B cell (primary cell): ENCODE results near the gene CLCN5. TPM values are rescaled to one million over a fixed set of nuclear protein-coding genes. Genes with fewer than 3 reads are reported as not detected.

ENCODE experiments used
- ATAC-seq: fragments of 200-7000 bp; cut with Tn5 transposase; one replicate; pipeline ENCODE4 v1.10.0; 2021; ENCODE audit warnings: low read depth, mild to moderate bottlenecking, moderate number of reproducible peaks, moderate library complexity
- CTCF ChIA-PET: fragments of 350-600 bp; sonication (Branson Sonifier 250); formaldehyde crosslinking; loops from one replicate; lab custom pipeline; 2021; ENCODE audit warnings: antibody characterized with exemption, inconsistent platforms; lab: Charles Lee
- POLR2A ChIA-PET: fragments of 350-600 bp; sonication (Branson Sonifier 250); formaldehyde crosslinking; loops from one replicate; lab custom pipeline; 2021; ENCODE audit warnings: antibody characterized with exemption; lab: Charles Lee
- DNase-seq: peaks from one replicate; pipeline ENCODE4 v3.0.0; 2013
- H2AFZ ChIP-seq: 2 replicates; pipeline ENCODE4 v1.6.1; 2012; ENCODE audit warnings: mild to moderate bottlenecking, low read depth, low read length; ENCODE audit not compliant: insufficient read depth, poor library complexity, severe bottlenecking
- H3K27ac ChIP-seq, 2 donors: 1 replicate in 1 of 2; 2 replicates in 1 of 2; pipeline ENCODE4 v1.5.1; 2012 to 2013; ENCODE audit warnings: low read length in 2 of 2, mild to moderate bottlenecking in 2 of 2, moderate library complexity in 1 of 2
- H3K27me3 ChIP-seq, 4 experiments: fragments of 200-600 bp in 1 of 4; sonication (generic) in 1 of 4; replicated peaks in 1 of 4; 1 replicate in 2 of 4; 2 replicates in 2 of 4; pipeline versions ENCODE4 v1.6.1 to v1.7.0; 2013 to 2016; ENCODE audit warnings: low read length in 3 of 4, mild to moderate bottlenecking in 2 of 4, mixed read lengths in 1 of 4, moderate library complexity in 1 of 4; ENCODE audit not compliant: insufficient read depth in 4 of 4, control insufficient read depth in 3 of 4; ENCODE audit errors: control extremely low read depth in 1 of 4
- H3K36me3 ChIP-seq, 2 experiments: replicated peaks in 1 of 2; 1 replicate in 1 of 2; 2 replicates in 1 of 2; pipeline versions ENCODE4 v1.6.1 to v1.7.1; 2013; ENCODE audit warnings: low read length in 1 of 2; ENCODE audit not compliant: insufficient read depth in 2 of 2, control insufficient read depth in 1 of 2; ENCODE audit errors: control extremely low read depth in 1 of 2, extremely low read depth in 1 of 2
- H3K4me1 ChIP-seq, 2 donors: fragments of 200-600 bp in 1 of 2; sonication (generic) in 1 of 2; 1 replicate in 1 of 2; 2 replicates in 1 of 2; pipeline versions ENCODE4 v1.5.1 to v1.6.1; 2013 to 2017; ENCODE audit warnings: low read length in 2 of 2; ENCODE audit not compliant: control insufficient read depth in 2 of 2, insufficient read depth in 2 of 2
- H3K4me2 ChIP-seq: replicated peaks from 2 replicates; pipeline ENCODE3; 2012; ENCODE audit warnings: mild to moderate bottlenecking, low read depth, low read length; ENCODE audit not compliant: poor library complexity, severe bottlenecking
- H3K4me3 ChIP-seq, 5 experiments: fragments of 200-600 bp in 1 of 5; sonication (generic) in 1 of 5; 1 replicate in 3 of 5; 2 replicates in 2 of 5; pipeline versions ENCODE4 v1.5.1 to v1.7.0; 2011 to 2016; ENCODE audit warnings: low read length in 4 of 5, mild to moderate bottlenecking in 4 of 5, low read depth in 2 of 5, control low read depth in 1 of 5, moderate library complexity in 1 of 5; ENCODE audit not compliant: insufficient read depth in 1 of 5; ENCODE audit errors: control extremely low read depth in 1 of 5, extremely low read depth in 1 of 5
- H3K79me2 ChIP-seq: fragments of 200-600 bp; sonication (generic); one replicate; pipeline ENCODE4 v1.6.0; 2016; ENCODE audit warnings: low read length; ENCODE audit not compliant: control insufficient read depth, insufficient read depth
- H3K9ac ChIP-seq: fragments of 200-600 bp; sonication (generic); 2 replicates; pipeline ENCODE4 v1.6.1; 2017; ENCODE audit warnings: mild to moderate bottlenecking, low read length, moderate library complexity
- H3K9me3 ChIP-seq, 3 donors: one replicate each; pipeline versions ENCODE4 v1.6.1 to v1.7.1; 2013; ENCODE audit warnings: low read length in 2 of 3; ENCODE audit not compliant: control insufficient read depth in 2 of 3, insufficient read depth in 1 of 3; ENCODE audit errors: control extremely low read depth in 1 of 3
- H4K20me1 ChIP-seq: 2 replicates; pipeline ENCODE4 v1.6.0; 2012; ENCODE audit warnings: mild to moderate bottlenecking, low read length; ENCODE audit not compliant: insufficient read depth, control insufficient read depth, poor library complexity, severe bottlenecking
- H3K27ac Mint-ChIP-seq: one replicate; pipeline ENCODE4 v1.8.0; 2021; ENCODE audit warnings: mixed read lengths
- H3K27me3 Mint-ChIP-seq: one replicate; pipeline ENCODE4 v1.8.0; 2021; ENCODE audit warnings: mixed read lengths
- H3K4me1 Mint-ChIP-seq: one replicate; pipeline ENCODE4 v1.8.0; 2021; ENCODE audit warnings: mixed read lengths
- H3K4me3 Mint-ChIP-seq: one replicate; pipeline ENCODE4 v1.8.0; 2021; ENCODE audit warnings: mixed read lengths
- H3K9me3 Mint-ChIP-seq: one replicate; pipeline ENCODE4 v1.8.0; 2022; ENCODE audit warnings: mixed read lengths; ENCODE audit not compliant: insufficient read depth
- CTCF ChIP-seq: fragments of 200-600 bp; IDR thresholded peaks from one replicate; pipeline ENCODE4 v1.8.0; 2022; ENCODE audit warnings: antibody characterized with exemption, mild to moderate bottlenecking
- EZH2 ChIP-seq: IDR thresholded peaks from 2 replicates; pipeline ENCODE4 v1.6.1; 2012; ENCODE audit warnings: borderline replicate concordance, low read depth, mild to moderate bottlenecking, moderate library complexity, low read length; ENCODE audit not compliant: insufficient read depth, poor library complexity, severe bottlenecking
- WGBS: methylation state at CpG from one replicate; pipeline ENCODE4 v1.1.5; 2013; ENCODE audit warnings: missing lambda C conversion rate; ENCODE audit not compliant: insufficient coverage; 5-methylcytosine and 5-hydroxymethylcytosine counted together
- intact Hi-C: fragments of 100-400 bp; cut with micrococcal nuclease; formaldehyde crosslinking; loops from one replicate; pipeline ENCODE4 v1.10.0; 2022
- polyA plus RNA-seq: library from polyadenylated mRNA; depleted of rRNA; stranded (reverse); fragments of >200 nt; gene quantifications from 2 replicates; pipeline ENCODE4 v1.2.3, GENCODE V29; 2012
- total RNA-seq, 2 donors: library from RNA; stranded (reverse); fragments of 120-200 nt in 1 of 2; gene quantifications; 1 replicate in 1 of 2; 2 replicates in 1 of 2; pipeline versions ENCODE4 v1.2.3 to v1.2.4, GENCODE V29; 2013 to 2022

Gene CLCN5
- total and polyA plus RNA-seq, 2 donors (not counting 1 experiment from before 2014, with no cell fraction given), result 0.55 to 3.6 TPM

DNA sequence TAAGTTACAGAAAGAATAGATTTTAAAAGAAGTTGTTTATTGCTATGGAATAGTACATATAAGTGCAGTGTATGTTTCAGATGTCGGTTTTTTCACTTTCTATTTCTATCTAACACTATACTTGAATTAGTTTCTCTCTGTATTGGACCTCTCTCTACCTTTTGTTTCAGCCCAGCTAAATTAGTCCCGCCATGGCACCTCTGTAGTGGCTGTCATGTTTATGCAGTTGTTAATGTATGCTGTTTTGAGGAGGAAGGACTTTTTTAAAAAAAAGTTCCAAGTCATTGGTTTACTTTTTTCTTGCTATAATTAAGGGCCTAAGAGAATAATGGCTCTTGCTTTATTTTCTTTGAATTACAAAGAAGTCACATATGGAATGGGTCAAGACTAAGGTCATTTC, 160.3 kb downstream of the CLCN5 start:
- no peaks in the 10 kb centered on the region for H3K9me3 ChIP-seq
- no peaks in the 10 kb centered on the region for H3K36me3 ChIP-seq
- H3K4me2 ChIP-seq, result no peak overlapping the region
- DNase-seq, result no peak
- H3K79me2 ChIP-seq, result no peaks in the 10 kb centered on the region
- intact Hi-C loops, result no loop called here
- H2AFZ ChIP-seq, result no peak overlapping the region
- H3K4me1 ChIP-seq, result no peaks in the 10 kb centered on the region
- Mint-ChIP-seq H3K9me3 (no peaks in the 10 kb centered on the region), H3K27me3 (no peaks in the 10 kb centered on the region), H3K4me3 (no peak overlapping the region), H3K27ac (no peak overlapping the region), H3K4me1 (no peaks in the 10 kb centered on the region)
- H3K4me3 ChIP-seq, result no peak overlapping the region
- CTCF ChIA-PET, result no interaction called here
- no peak for TF ChIP-seq CTCF
- TF ChIP-seq EZH2, result no peak
- POLR2A ChIA-PET, result no interaction called here
- no peaks in the 10 kb centered on the region for H3K27me3 ChIP-seq
- no peak overlapping the region for H3K9ac ChIP-seq
- WGBS, result no CpG with 5 or more reads among the region's 2 CpGs
- no peak for ATAC-seq
- H3K27ac ChIP-seq, result no peak overlapping the region
- H4K20me1 ChIP-seq, result no peaks in the 10 kb centered on the region

DNA sequence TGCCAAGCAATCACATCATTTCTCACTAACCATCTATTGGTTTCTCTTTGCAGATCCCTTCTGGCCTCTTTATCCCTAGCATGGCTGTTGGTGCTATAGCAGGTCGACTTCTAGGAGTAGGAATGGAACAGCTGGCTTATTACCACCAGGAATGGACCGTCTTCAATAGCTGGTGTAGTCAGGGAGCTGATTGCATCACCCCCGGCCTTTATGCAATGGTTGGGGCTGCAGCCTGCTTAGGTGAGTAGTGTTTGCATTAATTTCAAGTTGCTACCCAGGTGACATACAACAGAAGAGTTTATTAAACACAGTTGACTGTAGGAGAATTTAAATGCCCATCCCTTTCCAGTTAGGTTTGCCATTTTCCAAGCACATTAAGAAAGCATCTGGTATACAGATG, 166.2 kb downstream of the CLCN5 start:
- Histone ChIP-seq H3K36me3 (no peaks in the 10 kb centered on the region), H3K27ac (no peak overlapping the region), H3K79me2 (no peaks in the 10 kb centered on the region), H2AFZ (no peak overlapping the region), H3K27me3 (no peaks in the 10 kb centered on the region), H3K4me1 (no peaks in the 10 kb centered on the region), H3K4me2 (no peak overlapping the region), H3K4me3 (no peak overlapping the region), H4K20me1 (no peaks in the 10 kb centered on the region), H3K9ac (no peak overlapping the region), H3K9me3 (no peaks in the 10 kb centered on the region)
- no peak for DNase-seq
- WGBS, result no CpG with 5 or more reads among the region's 3 CpGs
- CTCF ChIA-PET, result no interaction called here
- no peaks in the 10 kb centered on the region for H3K27me3 Mint-ChIP-seq
- no peak overlapping the region for H3K27ac Mint-ChIP-seq
- intact Hi-C loops, result no loop called here
- H3K4me1 Mint-ChIP-seq, result peaks cover 11% of the 10 kb centered on the region
- H3K9me3 Mint-ChIP-seq, result no peaks in the 10 kb centered on the region
- ATAC-seq, result no peak
- POLR2A ChIA-PET, result no interaction called here
- TF ChIP-seq CTCF, result no peak
- no peak for TF ChIP-seq EZH2
- no peak overlapping the region for H3K4me3 Mint-ChIP-seq
